Muscle layer of duodenum (tissue), 2 donors: ENCODE data around the gene SYNGR2.

Experiments used
- H3K27ac ChIP-seq: one replicate; pipeline ENCODE4 v1.7.0; 2013; ENCODE audit warnings: mild to moderate bottlenecking, low read length
- H3K27me3 ChIP-seq: one replicate; pipeline ENCODE4 v1.7.0; 2013; ENCODE audit warnings: low read depth, mild to moderate bottlenecking, control low read depth, low read length
- H3K36me3 ChIP-seq, 2 donors: one replicate each; pipeline ENCODE4 v1.7.0; 2013; ENCODE audit warnings: low read length in 2 of 2, control low read depth in 1 of 2, mild to moderate bottlenecking in 1 of 2; ENCODE audit not compliant: insufficient read depth in 2 of 2, control insufficient read depth in 1 of 2
- H3K4me1 ChIP-seq, 2 donors: one replicate each; pipeline ENCODE4 v1.7.0; 2013; ENCODE audit warnings: low read length in 2 of 2, mild to moderate bottlenecking in 2 of 2, control low read depth in 1 of 2, moderate library complexity in 1 of 2; ENCODE audit not compliant: insufficient read depth in 2 of 2, control insufficient read depth in 1 of 2
- H3K4me3 ChIP-seq, 2 donors: one replicate each; pipeline ENCODE4 v1.7.0; 2013; ENCODE audit warnings: low read length in 2 of 2, low read depth in 1 of 2, mild to moderate bottlenecking in 1 of 2
- H3K9me3 ChIP-seq, 2 donors: one replicate each; pipeline ENCODE4 v1.7.0; 2013; ENCODE audit warnings: low read length in 2 of 2, control low read depth in 1 of 2, mild to moderate bottlenecking in 1 of 2; ENCODE audit not compliant: control insufficient read depth in 1 of 2
- donor health status: healthy.

Gene SYNGR2

GRCh38 chr17:78131172-78132083 is 37.0 kb upstream of the SYNGR2 start:
- no peak overlapping the region for H3K27ac ChIP-seq
- no peaks in the 10 kb centered on the region for H3K27me3 ChIP-seq

GRCh38 chr17:78132084-78132676 is 36.2 kb upstream of the SYNGR2 start:
- peak overlapping the region in 1 of 2 donors; percentile 49 for H3K4me3 ChIP-seq
- H3K9me3 ChIP-seq: no peaks in the 10 kb centered on the region
- H3K36me3 ChIP-seq: no peaks in the 10 kb centered on the region
- no peak overlapping the region for H3K27ac ChIP-seq
- peaks cover 7 to 46% of the 10 kb centered on the region in 2 donors for H3K4me1 ChIP-seq
- H3K27me3 ChIP-seq: no peaks in the 10 kb centered on the region

More at GRCh38 chr17:78131172-78132083, 37.0 kb upstream of the SYNGR2 start:
- peaks cover 10 to 54% of the 10 kb centered on the region in 2 donors for H3K4me1 ChIP-seq
- H3K36me3 ChIP-seq: no peaks in the 10 kb centered on the region
- H3K9me3 ChIP-seq: no peaks in the 10 kb centered on the region
- H3K4me3 ChIP-seq: peak overlapping the region; percentile 26 to 49

GRCh38 chr17:78132767-78133178 is 35.6 kb upstream of the SYNGR2 start:
- Histone ChIP-seq H3K27ac (no peak overlapping the region), H3K4me1 (peaks cover 5 to 40% of the 10 kb centered on the region in 2 donors), H3K9me3 (no peaks in the 10 kb centered on the region), H3K4me3 (no peak overlapping the region), H3K27me3 (no peaks in the 10 kb centered on the region), H3K36me3 (no peaks in the 10 kb centered on the region)

- no peak overlapping the region for H3K4me3 ChIP-seq
- H3K4me1 ChIP-seq: peaks cover 5 to 34% of the 10 kb centered on the region in 2 donors
- no peaks in the 10 kb centered on the region for H3K9me3 ChIP-seq
- no peak overlapping the region for H3K27ac ChIP-seq
- H3K27me3 ChIP-seq: no peaks in the 10 kb centered on the region
- H3K36me3 ChIP-seq: no peaks in the 10 kb centered on the region
Measured at GRCh38 chr17:78133179-78133951, 35.0 kb upstream of the SYNGR2 start.

- H3K36me3 ChIP-seq: no peaks in the 10 kb centered on the region
- H3K4me1 ChIP-seq: peaks cover 5 to 26% of the 10 kb centered on the region in 2 donors
- H3K4me3 ChIP-seq: no peak overlapping the region
- no peak overlapping the region for H3K27ac ChIP-seq
- H3K9me3 ChIP-seq: no peaks in the 10 kb centered on the region
- no peaks in the 10 kb centered on the region for H3K27me3 ChIP-seq
Measured at GRCh38 chr17:78133971-78134898, 34.1 kb upstream of the SYNGR2 start.

- H3K4me3 ChIP-seq: no peak overlapping the region
- no peak overlapping the region for H3K27ac ChIP-seq
- no peaks in the 10 kb centered on the region for H3K9me3 ChIP-seq
- H3K36me3 ChIP-seq: no peaks in the 10 kb centered on the region
- no peaks in the 10 kb centered on the region for H3K27me3 ChIP-seq
- H3K4me1 ChIP-seq: peaks cover 1 to 21% of the 10 kb centered on the region in 2 donors
Measured at GRCh38 chr17:78134899-78135385, 33.4 kb upstream of the SYNGR2 start.

GRCh38 chr17:78135858-78136500 is 32.4 kb upstream of the SYNGR2 start:
- Histone ChIP-seq H3K27me3 (no peaks in the 10 kb centered on the region), H3K36me3 (no peaks in the 10 kb centered on the region), H3K27ac (no peak overlapping the region), H3K4me1 (peaks cover 0 to 25% of the 10 kb centered on the region in 2 donors), H3K9me3 (no peaks in the 10 kb centered on the region), H3K4me3 (no peak overlapping the region)

- no peaks in the 10 kb centered on the region for H3K27me3 ChIP-seq
- H3K36me3 ChIP-seq: no peaks in the 10 kb centered on the region
- H3K27ac ChIP-seq: no peak overlapping the region
- no peak overlapping the region for H3K4me3 ChIP-seq
- peaks cover 0 to 8% of the 10 kb centered on the region in 2 donors for H3K4me1 ChIP-seq
- no peaks in the 10 kb centered on the region for H3K9me3 ChIP-seq
Measured at GRCh38 chr17:78137392-78138203, 30.8 kb upstream of the SYNGR2 start.

GRCh38 chr17:78138204-78139060 is 29.9 kb upstream of the SYNGR2 start:
- no peak overlapping the region for H3K27ac ChIP-seq
- no peaks in the 10 kb centered on the region for H3K27me3 ChIP-seq
- peaks cover 0 to 9% of the 10 kb centered on the region in 2 donors for H3K4me1 ChIP-seq
- no peaks in the 10 kb centered on the region for H3K9me3 ChIP-seq
- H3K36me3 ChIP-seq: no peaks in the 10 kb centered on the region
- no peak overlapping the region for H3K4me3 ChIP-seq
